Ecto neural progenitor cell (in vitro differentiated cells): Measurements from ENCODE around the gene TMEM79.

ENCODE experiments used
- DNase-seq: peaks from one replicate; pipeline ENCODE4 v3.0.0-alpha.2; 2018; ENCODE audit warnings: low spot score

Gene TMEM79

GRCh38 chr1:156263288-156263655, 20.9 kb upstream of the TMEM79 start:
- DNase-seq: no peak

GRCh38 chr1:156266051-156266450, 18.1 kb upstream of the TMEM79 start:
- no peak for DNase-seq

- DNase-seq: no peak
Observed at GRCh38 chr1:156268336-156268735, 15.8 kb upstream of the TMEM79 start.

GRCh38 chr1:156270314-156270713, 13.8 kb upstream of the TMEM79 start:
- DNase-seq: no peak

- DNase-seq: no peak
Observed at GRCh38 chr1:156276532-156276931, 7.6 kb upstream of the TMEM79 start.

GRCh38 chr1:156276966-156277381, 7.2 kb upstream of the TMEM79 start:
- no peak for DNase-seq

- DNase-seq: no peak
Observed at GRCh38 chr1:156279837-156280236, 4.3 kb upstream of the TMEM79 start.

GRCh38 chr1:156281281-156281680, 2.8 kb upstream of the TMEM79 start:
- no peak for DNase-seq

GRCh38 chr1:156281693-156282478, 2.2 kb upstream of the TMEM79 start:
- DNase-seq: no peak

GRCh38 chr1:156282479-156283222, 1.5 kb upstream of the TMEM79 start, which contains the start of gene SMG5:
Gene SMG5, minus strand, starts transcription at chr1:156282825. Its CDS starts 145 bp downstream, at chr1:156282680.
- DNase-seq: peak; percentile 96

- no peak for DNase-seq
Observed at GRCh38 chr1:156283521-156283920, 604 bp upstream of the TMEM79 start.

- DNase-seq: no peak
Observed at GRCh38 chr1:156284757-156285156, 632 bp downstream of the TMEM79 start.

GRCh38 chr1:156285437-156285836, 1.3 kb downstream of the TMEM79 start:
- no peak for DNase-seq

- DNase-seq: no peak
Observed at GRCh38 chr1:156286061-156286460, 1.9 kb downstream of the TMEM79 start.

- no peak for DNase-seq
Observed at GRCh38 chr1:156289857-156290256, 5.7 kb downstream of the TMEM79 start.

- peak; percentile 94 for DNase-seq
Observed at GRCh38 chr1:156291226-156292061, 7.3 kb downstream of the TMEM79 start.

- no peak for DNase-seq
Observed at GRCh38 chr1:156293098-156293434, 8.9 kb downstream of the TMEM79 start.

GRCh38 chr1:156293895-156294294, 9.8 kb downstream of the TMEM79 start:
- no peak for DNase-seq

- DNase-seq: peak; percentile 70
Observed at GRCh38 chr1:156295391-156295947, 11.3 kb downstream of the TMEM79 start, which contains the start of gene GLMP. Gene GLMP, minus strand, starts transcription at chr1:156295679. Its CDS starts 34 bp downstream, at chr1:156295645.

- DNase-seq: no peak
Observed at GRCh38 chr1:156298852-156299357, 14.8 kb downstream of the TMEM79 start, which contains the start of gene VHLL. Gene VHLL, minus strand, starts transcription at chr1:156299307. Its CDS starts 118 bp downstream, at chr1:156299189.

GRCh38 chr1:156303241-156303640, 19.1 kb downstream of the TMEM79 start:
- no peak for DNase-seq

- DNase-seq: no peak
Observed at GRCh38 chr1:156305215-156305614, 21.1 kb downstream of the TMEM79 start.
